22Rv1 (cell line): ENCODE measurements around the gene MAP9.

Experiments used
- H3K27ac ChIP-seq: fragments of 450-650 bp; 2 replicates; pipeline ENCODE4 v1.5.1; 2017
- ZFX ChIP-seq: fragments of 450-650 bp; IDR thresholded peaks from 2 replicates; pipeline ENCODE4 v1.6.1; 2017; ENCODE audit warnings: antibody characterized with exemption, borderline replicate concordance
- TF ChIP-seq, protein P1 (sequence below): fragments of 450-650 bp; IDR thresholded peaks from 2 replicates; pipeline ENCODE4 v1.5.1; 2017; ENCODE audit warnings: mild to moderate bottlenecking

The MAP9 gene

DNA sequence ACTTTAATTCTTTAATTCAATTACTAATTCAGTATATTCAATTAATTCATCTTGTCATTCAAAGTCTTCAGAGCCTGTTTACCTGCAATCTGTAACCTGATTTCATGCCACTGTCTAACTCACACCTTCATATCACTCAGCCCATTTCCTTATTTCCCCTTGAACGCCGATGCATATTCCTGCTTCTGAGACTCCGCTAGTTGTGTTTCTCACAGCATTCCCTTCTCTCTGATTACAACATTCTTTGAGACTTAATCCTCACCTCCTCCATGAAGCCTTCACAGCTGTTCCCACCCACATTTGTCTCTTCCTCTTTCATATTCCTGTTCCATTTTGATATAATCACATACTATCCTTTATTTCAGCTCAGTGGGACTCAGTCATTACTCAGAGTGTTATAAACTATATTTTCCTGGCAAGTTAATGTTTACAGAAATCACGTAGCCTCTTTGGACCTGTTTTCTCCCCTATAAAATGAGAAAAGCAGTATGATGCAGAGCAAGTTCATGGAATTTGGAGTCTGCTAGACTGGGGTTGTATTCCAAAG lies 69.0 kb downstream of the MAP9 start:
- TF ChIP-seq, protein P1, sequence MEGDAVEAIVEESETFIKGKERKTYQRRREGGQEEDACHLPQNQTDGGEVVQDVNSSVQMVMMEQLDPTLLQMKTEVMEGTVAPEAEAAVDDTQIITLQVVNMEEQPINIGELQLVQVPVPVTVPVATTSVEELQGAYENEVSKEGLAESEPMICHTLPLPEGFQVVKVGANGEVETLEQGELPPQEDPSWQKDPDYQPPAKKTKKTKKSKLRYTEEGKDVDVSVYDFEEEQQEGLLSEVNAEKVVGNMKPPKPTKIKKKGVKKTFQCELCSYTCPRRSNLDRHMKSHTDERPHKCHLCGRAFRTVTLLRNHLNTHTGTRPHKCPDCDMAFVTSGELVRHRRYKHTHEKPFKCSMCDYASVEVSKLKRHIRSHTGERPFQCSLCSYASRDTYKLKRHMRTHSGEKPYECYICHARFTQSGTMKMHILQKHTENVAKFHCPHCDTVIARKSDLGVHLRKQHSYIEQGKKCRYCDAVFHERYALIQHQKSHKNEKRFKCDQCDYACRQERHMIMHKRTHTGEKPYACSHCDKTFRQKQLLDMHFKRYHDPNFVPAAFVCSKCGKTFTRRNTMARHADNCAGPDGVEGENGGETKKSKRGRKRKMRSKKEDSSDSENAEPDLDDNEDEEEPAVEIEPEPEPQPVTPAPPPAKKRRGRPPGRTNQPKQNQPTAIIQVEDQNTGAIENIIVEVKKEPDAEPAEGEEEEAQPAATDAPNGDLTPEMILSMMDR, result no peak
- no peak for TF ChIP-seq ZFX
- no peak overlapping the region for H3K27ac ChIP-seq

DNA sequence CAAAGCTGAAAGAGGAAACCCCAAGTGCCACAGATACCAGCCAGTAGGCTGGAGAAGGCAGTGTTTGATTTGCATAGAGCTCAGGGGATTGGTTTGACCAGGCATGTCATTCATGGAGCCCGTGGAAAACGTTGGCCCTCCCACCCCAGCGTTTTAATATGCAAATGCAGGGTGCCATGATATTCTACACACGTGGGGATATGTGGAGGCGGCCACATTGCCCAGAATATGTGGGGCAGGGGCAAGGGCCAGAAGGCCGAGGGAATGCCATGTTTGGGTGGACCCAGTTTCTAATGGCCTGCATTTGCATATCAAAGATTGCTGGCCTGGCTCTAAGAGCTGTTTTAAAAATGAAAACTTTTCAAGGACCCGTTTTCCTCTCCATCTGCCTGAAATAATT lies 71.1 kb downstream of the MAP9 start:
- no peak overlapping the region for H3K27ac ChIP-seq
- TF ChIP-seq ZFX, result no peak
- TF ChIP-seq, protein P1, result no peak

- TF ChIP-seq, protein P1, result no peak
- TF ChIP-seq ZFX, result no peak
- H3K27ac ChIP-seq, result no peak overlapping the region
Observed at GRCh38 chr4:155304375-155304774, 72.4 kb downstream of the MAP9 start.

DNA sequence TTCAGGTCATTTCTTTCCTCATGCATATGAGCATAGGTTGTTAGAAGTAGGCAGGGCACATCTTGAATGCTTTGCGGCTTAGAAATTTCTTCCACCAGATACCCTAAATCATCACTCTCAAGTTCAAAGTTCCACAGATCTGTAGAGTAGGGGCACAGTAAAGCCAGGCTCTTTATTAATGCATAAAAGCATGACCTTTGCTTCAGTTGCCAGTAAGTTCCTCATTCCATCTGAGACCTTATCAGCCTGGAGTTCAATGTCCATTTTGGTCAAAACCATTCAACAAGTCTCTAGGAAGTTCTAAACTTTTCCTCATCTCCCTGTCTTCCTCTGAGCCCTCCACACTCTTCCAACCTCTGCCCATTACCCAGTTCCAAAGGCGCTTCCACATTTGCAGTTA lies 77.7 kb downstream of the MAP9 start:
- TF ChIP-seq, protein P1, result no peak
- no peak for TF ChIP-seq ZFX
- no peak overlapping the region for H3K27ac ChIP-seq
